H1 (cell line): ENCODE data around the gene RHEX. TPM values are rescaled to one million over a fixed set of nuclear protein-coding genes. Genes with fewer than 3 reads are reported as not detected.
A peak's percentile ranks its signal among the peaks of the same experiment; 100 is the strongest.

ENCODE experiments used
- CTCF ChIA-PET: fragments of 300-600 bp; sonication (Branson Sonifier 250); formaldehyde crosslinking; loops from one replicate; lab custom pipeline; 2021; ENCODE audit not compliant: partially characterized antibody; lab: Charles Lee
- POLR2A ChIA-PET: fragments of 300-600 bp; sonication (Branson Sonifier 250); formaldehyde crosslinking; loops from one replicate; lab custom pipeline; 2021; ENCODE audit warnings: inconsistent platforms; ENCODE audit not compliant: partially characterized antibody; lab: Charles Lee
- DNase-seq, 2 experiments: peaks; one replicate each; pipeline versions ENCODE4 v3.0.0 to v3.0.0-alpha.2; 2010 to 2022; ENCODE audit warnings: low spot score in 2 of 2, low read depth in 1 of 2, mixed read lengths in 1 of 2
- FAIRE-seq: peaks from 2 replicates; lab custom pipeline; 2011; peaks lifted over from hg19 to GRCh38; lab: Jason Lieb, UNC
- H2AFZ ChIP-seq: 2 replicates; pipeline ENCODE4 v1.8.1; 2012; ENCODE audit warnings: low read length, inconsistent platforms
- H2AK5ac ChIP-seq: 2 replicates; pipeline ENCODE4 v1.6.1; 2013; ENCODE audit warnings: low read depth, low read length
- H2BK120ac ChIP-seq: replicated peaks from 2 replicates; pipeline ENCODE3; 2013; ENCODE audit warnings: low read depth, low read length, inconsistent platforms
- H2BK12ac ChIP-seq: 2 replicates; pipeline ENCODE4 v1.6.1; 2013; ENCODE audit warnings: low read depth, low read length
- H2BK15ac ChIP-seq: 2 replicates; pipeline ENCODE4 v1.6.1; 2013; ENCODE audit warnings: low read length
- H2BK20ac ChIP-seq: 2 replicates; pipeline ENCODE4 v1.6.1; 2013; ENCODE audit warnings: low read length
- H2BK5ac ChIP-seq: 2 replicates; pipeline ENCODE4 v1.6.1; 2013; ENCODE audit warnings: low read depth, low read length
- H3K14ac ChIP-seq: 2 replicates; pipeline ENCODE4 v1.6.1; 2013; ENCODE audit warnings: inconsistent platforms; ENCODE audit not compliant: insufficient read length
- H3K18ac ChIP-seq: 2 replicates; pipeline ENCODE4 v1.6.1; 2013; ENCODE audit warnings: low read length; ENCODE audit errors: extremely low read depth
- H3K23ac ChIP-seq: 2 replicates; pipeline ENCODE4 v1.6.1; 2013; ENCODE audit warnings: inconsistent platforms; ENCODE audit not compliant: insufficient read length
- H3K23me2 ChIP-seq: 2 replicates; pipeline ENCODE4 v1.6.1; 2013; ENCODE audit warnings: low read depth, low read length
- H3K27ac ChIP-seq: 2 replicates; pipeline ENCODE4 v1.6.1; 2011; ENCODE audit warnings: low read depth, low read length, inconsistent platforms
- H3K27me3 ChIP-seq, 4 experiments: replicated peaks in 1 of 4; 1 replicate in 1 of 4; 2 replicates in 3 of 4; pipeline versions ENCODE4 v1.6.1 to v1.8.1; 2011 to 2013; ENCODE audit warnings: low read length in 3 of 4, mild to moderate bottlenecking in 3 of 4, inconsistent platforms in 2 of 4, mixed read lengths in 2 of 4, moderate library complexity in 1 of 4; ENCODE audit not compliant: control insufficient read depth in 3 of 4, insufficient read depth in 3 of 4; ENCODE audit errors: extremely low read depth in 1 of 4
- H3K36me3 ChIP-seq, 4 experiments: 2 replicates each; pipeline versions ENCODE4 v1.6.1 to v1.8.1; 2011 to 2013; ENCODE audit warnings: mild to moderate bottlenecking in 4 of 4, low read length in 3 of 4, moderate library complexity in 2 of 4, control low read depth in 1 of 4, inconsistent platforms in 1 of 4; ENCODE audit not compliant: insufficient read depth in 4 of 4, control insufficient read depth in 2 of 4
- H3K4ac ChIP-seq: replicated peaks from 2 replicates; pipeline ENCODE3; 2013; ENCODE audit warnings: low read length, low read depth, mixed read lengths, inconsistent platforms; ENCODE audit not compliant: insufficient read length
- H3K4me1 ChIP-seq, 4 experiments: replicated peaks in 1 of 4; 1 replicate in 1 of 4; 2 replicates in 3 of 4; pipeline versions ENCODE4 v1.6.1 to v1.8.1; 2011 to 2013; ENCODE audit warnings: low read length in 3 of 4, inconsistent platforms in 2 of 4, mixed read lengths in 1 of 4; ENCODE audit not compliant: insufficient read depth in 4 of 4, control insufficient read depth in 3 of 4
- H3K4me2 ChIP-seq, 2 experiments: 2 replicates each; pipeline versions ENCODE4 v1.6.1 to v1.8.1; 2011 to 2013; ENCODE audit warnings: low read depth in 2 of 2, low read length in 2 of 2, control low read depth in 1 of 2, inconsistent platforms in 1 of 2, mild to moderate bottlenecking in 1 of 2; ENCODE audit not compliant: insufficient read depth in 1 of 2
- H3K4me3 ChIP-seq, 4 experiments: fragments of 200-600, 300-600 bp in 1 of 4; sonication (generic), shearing (Covaris generic), sonication (Bioruptor Twin) in 1 of 4; 2 replicates each; pipeline versions ENCODE4 v1.5.1 to v1.8.1; 2011 to 2016; ENCODE audit warnings: low read length in 4 of 4, low read depth in 3 of 4, control low read depth in 2 of 4, inconsistent platforms in 2 of 4, mild to moderate bottlenecking in 2 of 4, mixed read lengths in 1 of 4, moderate library complexity in 1 of 4; ENCODE audit not compliant: insufficient read depth in 2 of 4; ENCODE audit errors: extremely low read depth in 1 of 4
- H3K56ac ChIP-seq: replicated peaks from 2 replicates; pipeline ENCODE3; 2013; ENCODE audit warnings: low read depth, mild to moderate bottlenecking, mixed read lengths, low read length, inconsistent platforms; ENCODE audit not compliant: insufficient read length
- H3K79me1 ChIP-seq: 2 replicates; pipeline ENCODE4 v1.6.1; 2013; ENCODE audit warnings: low read depth, low read length, control low read depth
- H3K79me2 ChIP-seq, 2 experiments: 2 replicates each; pipeline versions ENCODE4 v1.6.1 to v1.8.1; 2012 to 2013; ENCODE audit warnings: low read length in 2 of 2, mild to moderate bottlenecking in 2 of 2, inconsistent platforms in 1 of 2; ENCODE audit not compliant: insufficient read depth in 2 of 2, control insufficient read depth in 1 of 2
- H3K9ac ChIP-seq, 4 experiments: replicated peaks in 1 of 4; 1 replicate in 1 of 4; 2 replicates in 3 of 4; pipeline versions ENCODE4 v1.6.1 to v1.8.1; 2011 to 2013; ENCODE audit warnings: low read depth in 3 of 4, low read length in 3 of 4, control low read depth in 2 of 4, mild to moderate bottlenecking in 2 of 4, moderate library complexity in 2 of 4, inconsistent platforms in 1 of 4; ENCODE audit errors: extremely low read depth in 1 of 4
- H3K9me3 ChIP-seq, 2 experiments: 2 replicates each; pipeline versions ENCODE4 v1.6.1 to v1.8.1; 2012 to 2013; ENCODE audit warnings: mild to moderate bottlenecking in 2 of 2, moderate library complexity in 2 of 2, control low read depth in 1 of 2, inconsistent platforms in 1 of 2, low read depth in 1 of 2, low read length in 1 of 2, mixed read lengths in 1 of 2; ENCODE audit not compliant: insufficient read depth in 2 of 2
- H4K20me1 ChIP-seq, 2 experiments: replicated peaks in 1 of 2; 2 replicates each; pipeline versions ENCODE3 to v1.8.1; 2011 to 2013; ENCODE audit warnings: inconsistent platforms in 2 of 2, low read length in 2 of 2, mild to moderate bottlenecking in 1 of 2; ENCODE audit not compliant: insufficient read depth in 2 of 2, control insufficient read depth in 1 of 2
- H4K5ac ChIP-seq: 2 replicates; pipeline ENCODE4 v1.6.1; 2013; ENCODE audit warnings: low read length, low read depth, mixed read lengths, inconsistent platforms; ENCODE audit not compliant: insufficient read length
- H4K8ac ChIP-seq: 2 replicates; pipeline ENCODE4 v1.8.0; 2013; ENCODE audit warnings: mild to moderate bottlenecking, moderate library complexity, low read length, inconsistent platforms; ENCODE audit not compliant: insufficient read depth; ENCODE audit errors: extremely low read depth
- H4K91ac ChIP-seq: replicated peaks from 2 replicates; pipeline ENCODE3; 2013; ENCODE audit warnings: low read length, mixed read lengths, inconsistent platforms; ENCODE audit not compliant: insufficient read length
- CEBPB ChIP-seq: IDR thresholded peaks from 2 replicates; pipeline ENCODE4 v1.6.1; 2012; ENCODE audit warnings: low read depth, low read length
- CREB1 ChIP-seq: IDR thresholded peaks from 2 replicates; pipeline ENCODE4 v1.6.1; 2012; ENCODE audit warnings: inconsistent platforms
- CTBP2 ChIP-seq: IDR thresholded peaks from 2 replicates; pipeline ENCODE4 v1.7.0; 2011; ENCODE audit warnings: borderline replicate concordance, mild to moderate bottlenecking, moderate library complexity, mixed read lengths, low read length; ENCODE audit not compliant: insufficient read depth, insufficient read length
- GABPA ChIP-seq: IDR thresholded peaks from 2 replicates; pipeline ENCODE4 v1.6.1; 2011; ENCODE audit warnings: mild to moderate bottlenecking, low read length, moderate library complexity, borderline replicate concordance; ENCODE audit not compliant: insufficient read depth
- RAD21 ChIP-seq, 2 experiments: IDR thresholded peaks in 1 of 2; conservative IDR thresholded peaks in 1 of 2; 2 replicates each; pipeline ENCODE4 v1.6.1; 2011; ENCODE audit warnings: low read depth in 2 of 2, low read length in 2 of 2, improper control_type of control experiment in 1 of 2, inconsistent platforms in 1 of 2, mild to moderate bottlenecking in 1 of 2, moderate library complexity in 1 of 2
- YY1 ChIP-seq: IDR thresholded peaks from 2 replicates; pipeline ENCODE4 v1.6.1; 2011; ENCODE audit warnings: low read depth, mild to moderate bottlenecking, low read length
- WGBS, 2 experiments: shearing (Covaris generic) in 1 of 2; methylation state at CpG; one replicate each; pipeline versions ENCODE4 v1.1.6 to v1.1.7; 2013 to 2015; ENCODE audit warnings: low lambda C conversion rate in 2 of 2, mixed read lengths in 2 of 2, inconsistent platforms in 1 of 2, low coverage in 1 of 2, missing lambda C conversion rate in 1 of 2; ENCODE audit not compliant: insufficient replicate concordance in 2 of 2, insufficient coverage in 1 of 2, insufficient read length in 1 of 2; ENCODE audit errors: extremely low coverage in 1 of 2, missing lambda C conversion rate in 1 of 2; 5-methylcytosine and 5-hydroxymethylcytosine counted together
- polyA plus RNA-seq, 7 experiments: library from polyadenylated mRNA; depleted of rRNA in 3 of 7; stranded (reverse) in 5 of 7; unstranded in 2 of 7; fragments of >200 nt in 5 of 7; fragments of 200-250 nt in 2 of 7; gene quantifications; 1 replicate in 5 of 7; 2 replicates in 1 of 7; 4 replicates in 1 of 7; pipeline versions ENCODE4 v1.2.1 to v1.2.3, GENCODE V29; 2011 to 2013; ENCODE audit warnings: missing spikeins in 2 of 7, mixed read lengths in 2 of 7
- total RNA-seq: library from RNA; stranded (reverse); fragmentation: NEBNext Ultra II Directional; extraction: Animal tissue kit (Norgen Biotek cat#: 25700); gene quantifications from 2 replicates; pipeline ENCODE4 v1.2.1, GENCODE V29; 2021
- TF ChIP-seq, protein P1 (sequence below): IDR thresholded peaks from 2 replicates; pipeline ENCODE4 v1.6.1; 2012; ENCODE audit warnings: inconsistent platforms
- TF ChIP-seq, protein P2 (sequence below), 3 experiments: IDR thresholded peaks; 1 replicate in 2 of 3; 2 replicates in 1 of 3; pipeline versions ENCODE4 v1.5.1 to v1.6.1; 2011; ENCODE audit warnings: low read length in 3 of 3, mild to moderate bottlenecking in 3 of 3, inconsistent platforms in 2 of 3, low read depth in 1 of 3, moderate library complexity in 1 of 3; ENCODE audit not compliant: insufficient read depth in 1 of 3; ENCODE audit errors: control extremely low read depth in 1 of 3

RHEX gene
- total and polyA plus RNA-seq, 2 of the 8 experiments (the other 6 are each of a cell fraction or from before 2014, with no cell fraction given): not detected

DNA sequence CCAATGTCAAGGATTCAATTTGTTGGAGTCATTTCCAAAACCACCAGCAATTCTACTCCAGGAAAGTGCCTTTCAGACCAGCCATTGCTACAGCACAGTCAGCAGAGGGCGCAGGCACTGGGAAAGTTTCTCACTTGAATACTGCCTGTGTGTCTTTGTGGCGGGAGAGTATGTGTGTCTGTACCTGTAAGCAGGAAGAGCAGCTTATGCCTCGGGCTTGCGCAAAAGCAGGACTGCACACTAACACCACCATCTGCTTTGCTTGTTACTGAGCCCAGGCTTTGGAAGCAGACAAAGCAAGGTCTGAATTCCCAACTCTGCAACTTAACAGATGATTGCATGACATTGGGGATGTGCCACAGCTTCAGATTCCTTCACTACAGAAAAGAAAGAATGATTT lies 22.3 kb upstream of the RHEX start:
- no peak overlapping the region for H2BK20ac ChIP-seq
- peaks cover 0 to 3% (median 0%) of the 10 kb centered on the region in 4 experiments; a peak in 2 of 7 replicates for H3K4me1 ChIP-seq
- peak overlapping the region; percentile 45; the same call in 1 of the 2 replicates for H2BK12ac ChIP-seq
- peak overlapping the region in 1 of 2 experiments; percentile 4; a peak in 1 of 4 replicates for H3K4me2 ChIP-seq
- no peak overlapping the region for H3K4ac ChIP-seq
- H3K79me1 ChIP-seq: no peaks in the 10 kb centered on the region
- H4K8ac ChIP-seq: no peak overlapping the region
- ChIA-PET POLR2A (no interaction called here), CTCF (interaction anchor here (0.6 to 7.7 kb wide), 29 partner anchors 8 to 1855 kb away, joined by 3 to 166 read pairs (median 4); no protein-coding TSS in a partner anchor)
- H4K91ac ChIP-seq: no peak overlapping the region
- no peak overlapping the region for H2BK5ac ChIP-seq
- H4K5ac ChIP-seq: no peak overlapping the region
- no peaks in the 10 kb centered on the region for H4K20me1 ChIP-seq
- H3K79me2 ChIP-seq: no peaks in the 10 kb centered on the region
- H3K9ac ChIP-seq: no peak overlapping the region
- H3K27ac ChIP-seq: no peak overlapping the region
- H3K36me3 ChIP-seq: no peaks in the 10 kb centered on the region
- peak in 1 of 2 experiments; percentile 70 for DNase-seq
- H3K23me2 ChIP-seq: no peaks in the 10 kb centered on the region
- 36% methylated on average over 4 of the region's 4 CpGs; no CpG with 5 or more reads in 1 of the 2 experiments for WGBS, 2 experiments
- no peak overlapping the region for H2BK15ac ChIP-seq
- no peaks in the 10 kb centered on the region for H3K27me3 ChIP-seq
- peak overlapping the region; percentile 98 for H2AFZ ChIP-seq
- no peak overlapping the region for H3K4me3 ChIP-seq
- no peak for FAIRE-seq
- TF ChIP-seq GABPA (no peak), RAD21 (IDR thresholded peaks at IDR 0.05 in 1 of 2, conservative IDR thresholded peaks at IDR 0.05 in 1 of 2; ENCODE audit: low read depth in 2 of 2, low read length in 2 of 2) (peak; percentile 75 to 84), CEBPB (peak; percentile 64), YY1 (peak; percentile 86), CTBP2 (no peak), CREB1 (0 out of 2 replicates have a peak, but pooled peaks have one; percentile 42)
- TF ChIP-seq, protein P1, sequence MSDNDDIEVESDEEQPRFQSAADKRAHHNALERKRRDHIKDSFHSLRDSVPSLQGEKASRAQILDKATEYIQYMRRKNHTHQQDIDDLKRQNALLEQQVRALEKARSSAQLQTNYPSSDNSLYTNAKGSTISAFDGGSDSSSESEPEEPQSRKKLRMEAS: peak; percentile 44; the same call in 1 of the 2 replicates
- TF ChIP-seq, protein P2, sequence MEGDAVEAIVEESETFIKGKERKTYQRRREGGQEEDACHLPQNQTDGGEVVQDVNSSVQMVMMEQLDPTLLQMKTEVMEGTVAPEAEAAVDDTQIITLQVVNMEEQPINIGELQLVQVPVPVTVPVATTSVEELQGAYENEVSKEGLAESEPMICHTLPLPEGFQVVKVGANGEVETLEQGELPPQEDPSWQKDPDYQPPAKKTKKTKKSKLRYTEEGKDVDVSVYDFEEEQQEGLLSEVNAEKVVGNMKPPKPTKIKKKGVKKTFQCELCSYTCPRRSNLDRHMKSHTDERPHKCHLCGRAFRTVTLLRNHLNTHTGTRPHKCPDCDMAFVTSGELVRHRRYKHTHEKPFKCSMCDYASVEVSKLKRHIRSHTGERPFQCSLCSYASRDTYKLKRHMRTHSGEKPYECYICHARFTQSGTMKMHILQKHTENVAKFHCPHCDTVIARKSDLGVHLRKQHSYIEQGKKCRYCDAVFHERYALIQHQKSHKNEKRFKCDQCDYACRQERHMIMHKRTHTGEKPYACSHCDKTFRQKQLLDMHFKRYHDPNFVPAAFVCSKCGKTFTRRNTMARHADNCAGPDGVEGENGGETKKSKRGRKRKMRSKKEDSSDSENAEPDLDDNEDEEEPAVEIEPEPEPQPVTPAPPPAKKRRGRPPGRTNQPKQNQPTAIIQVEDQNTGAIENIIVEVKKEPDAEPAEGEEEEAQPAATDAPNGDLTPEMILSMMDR (IDR thresholded peaks at IDR 0.05; ENCODE audit: control extremely low read depth in 1 of 3, insufficient read depth in 1 of 3, low read depth in 1 of 3, low read length in 3 of 3): peak; percentile 76 to 99 (median 94)
- TF ChIP-seq, all 59 proteins: peak for 6
- Histone ChIP-seq H3K14ac (no peak overlapping the region), H2AK5ac (no peak overlapping the region), H3K23ac (no peak overlapping the region), H3K56ac (no peak overlapping the region), H2BK120ac (no peak overlapping the region), H3K18ac (0 out of 2 replicates have a peak overlapping the region, but pooled peaks have one; percentile 42), H3K9me3 (no peaks in the 10 kb centered on the region)
